Lower lobe of right lung (tissue), 2 donors: ENCODE results near the gene ROBO1. TPM values are rescaled to one million over a fixed set of nuclear protein-coding genes. Genes with fewer than 3 reads are reported as not detected.

ENCODE experiments used
- ATAC-seq, 2 donors: fragments of 200-7000 bp; cut with Tn5 transposase; one replicate each; pipeline ENCODE4 v1.9.1; 2020 to 2022; ENCODE audit warnings: mild to moderate bottlenecking in 2 of 2, moderate library complexity in 2 of 2
- DNase-seq: peaks from one replicate; pipeline ENCODE4 v3.0.0-alpha.2; 2020
- H3K27ac ChIP-seq: fragments of 200-600 bp; one replicate; pipeline ENCODE4 v1.8.0; 2022
- H3K27me3 ChIP-seq: fragments of 200-600 bp; one replicate; pipeline ENCODE4 v1.8.0; 2022; ENCODE audit warnings: low read depth
- H3K36me3 ChIP-seq: fragments of 200-600 bp; one replicate; pipeline ENCODE4 v1.8.0; 2022; ENCODE audit warnings: mild to moderate bottlenecking
- H3K4me1 ChIP-seq: fragments of 200-600 bp; one replicate; pipeline ENCODE4 v1.8.0; 2022
- H3K4me3 ChIP-seq: fragments of 200-600 bp; one replicate; pipeline ENCODE4 v1.8.0; 2022; ENCODE audit warnings: mild to moderate bottlenecking
- H3K9me3 ChIP-seq: fragments of 200-600 bp; one replicate; pipeline ENCODE4 v1.8.0; 2022
- intact Hi-C: fragments of 100-400 bp; cut with DNase I; formaldehyde crosslinking; loops from one replicate; pipeline ENCODE4 v1.11.0; 2022
- total RNA-seq: library from RNA; stranded (reverse); fragmentation: NEBNext Ultra II Directional; extraction: Animal tissue kit (Norgen Biotek cat#: 25700); gene quantifications from one replicate; pipeline ENCODE4 v1.2.1, GENCODE V29; 2021
- TF ChIP-seq, protein P1 (sequence below): fragments of 200-600 bp; IDR thresholded peaks from one replicate; pipeline ENCODE4 v1.8.0; 2022; ENCODE audit warnings: antibody characterized with exemption, mild to moderate bottlenecking
- donor health status: DM: no; HTN: yes; CAD: no; lungs with severe emphysema.

The ROBO1 gene
- total RNA-seq, 1 donor from 2014 or later = 14.8 TPM

- Histone ChIP-seq H3K27ac (no peak overlapping the region), H3K9me3 (no peaks in the 10 kb centered on the region), H3K27me3 (no peaks in the 10 kb centered on the region), H3K4me1 (no peaks in the 10 kb centered on the region), H3K36me3 (no peaks in the 10 kb centered on the region), H3K4me3 (no peak overlapping the region)
- DNase-seq = no peak
- intact Hi-C loops = no loop called here
- no peak for ATAC-seq
- TF ChIP-seq, protein P1, sequence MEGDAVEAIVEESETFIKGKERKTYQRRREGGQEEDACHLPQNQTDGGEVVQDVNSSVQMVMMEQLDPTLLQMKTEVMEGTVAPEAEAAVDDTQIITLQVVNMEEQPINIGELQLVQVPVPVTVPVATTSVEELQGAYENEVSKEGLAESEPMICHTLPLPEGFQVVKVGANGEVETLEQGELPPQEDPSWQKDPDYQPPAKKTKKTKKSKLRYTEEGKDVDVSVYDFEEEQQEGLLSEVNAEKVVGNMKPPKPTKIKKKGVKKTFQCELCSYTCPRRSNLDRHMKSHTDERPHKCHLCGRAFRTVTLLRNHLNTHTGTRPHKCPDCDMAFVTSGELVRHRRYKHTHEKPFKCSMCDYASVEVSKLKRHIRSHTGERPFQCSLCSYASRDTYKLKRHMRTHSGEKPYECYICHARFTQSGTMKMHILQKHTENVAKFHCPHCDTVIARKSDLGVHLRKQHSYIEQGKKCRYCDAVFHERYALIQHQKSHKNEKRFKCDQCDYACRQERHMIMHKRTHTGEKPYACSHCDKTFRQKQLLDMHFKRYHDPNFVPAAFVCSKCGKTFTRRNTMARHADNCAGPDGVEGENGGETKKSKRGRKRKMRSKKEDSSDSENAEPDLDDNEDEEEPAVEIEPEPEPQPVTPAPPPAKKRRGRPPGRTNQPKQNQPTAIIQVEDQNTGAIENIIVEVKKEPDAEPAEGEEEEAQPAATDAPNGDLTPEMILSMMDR = no peak
Observed at GRCh38 chr3:78794431-78794830, 973.4 kb downstream of the ROBO1 start.

DNA sequence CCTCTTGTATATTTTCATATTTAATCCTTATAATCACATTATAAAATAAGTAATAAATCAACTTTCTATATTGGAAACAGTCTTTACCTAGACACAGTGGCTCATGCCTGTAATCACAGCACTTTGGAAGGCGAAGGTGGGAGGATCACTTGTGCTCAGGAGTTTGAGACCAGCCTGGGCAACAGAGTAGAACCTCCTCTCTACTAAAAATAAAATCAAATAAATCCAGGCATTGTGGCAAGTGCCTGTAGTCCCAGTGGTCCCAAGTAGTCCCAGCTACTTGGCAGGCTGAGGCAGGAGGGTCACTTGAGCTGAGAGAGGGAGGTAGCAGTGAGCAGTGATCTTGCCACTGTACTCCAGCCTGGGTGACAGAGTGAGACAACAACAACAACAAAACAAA lies 975.1 kb downstream of the ROBO1 start:
- TF ChIP-seq, protein P1 = no peak
- Histone ChIP-seq H3K4me3 (no peak overlapping the region), H3K27me3 (no peaks in the 10 kb centered on the region), H3K9me3 (no peaks in the 10 kb centered on the region), H3K27ac (no peak overlapping the region), H3K4me1 (no peaks in the 10 kb centered on the region), H3K36me3 (no peaks in the 10 kb centered on the region)
- DNase-seq (no peak), ATAC-seq (no peak)
- intact Hi-C loops = no loop called here

DNA sequence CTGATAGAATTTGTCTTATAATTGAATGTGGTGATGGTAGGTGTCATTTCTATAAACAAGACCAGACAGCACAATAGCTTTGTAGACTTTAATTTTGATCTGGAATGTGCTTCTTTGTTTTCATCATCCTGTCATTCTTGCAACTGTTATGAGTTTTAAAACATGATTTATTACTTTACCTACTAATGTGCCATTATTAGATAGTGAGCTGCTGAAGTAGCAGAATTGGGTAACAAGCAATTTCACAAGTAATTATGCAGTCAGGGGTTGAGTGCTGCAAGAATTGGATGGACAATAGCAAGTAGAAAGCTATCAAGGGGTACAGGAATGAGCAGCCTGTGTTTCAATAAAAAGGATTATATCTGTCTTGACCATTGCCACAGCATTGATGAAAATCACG lies 975.6 kb downstream of the ROBO1 start:
- TF ChIP-seq, protein P1 = no peak
- no peaks in the 10 kb centered on the region for H3K36me3 ChIP-seq
- no peaks in the 10 kb centered on the region for H3K9me3 ChIP-seq
- intact Hi-C loops = no loop called here
- H3K4me3 ChIP-seq = no peak overlapping the region
- no peak overlapping the region for H3K27ac ChIP-seq
- H3K27me3 ChIP-seq = no peaks in the 10 kb centered on the region
- ATAC-seq (no peak), DNase-seq (no peak)
- no peaks in the 10 kb centered on the region for H3K4me1 ChIP-seq

DNA sequence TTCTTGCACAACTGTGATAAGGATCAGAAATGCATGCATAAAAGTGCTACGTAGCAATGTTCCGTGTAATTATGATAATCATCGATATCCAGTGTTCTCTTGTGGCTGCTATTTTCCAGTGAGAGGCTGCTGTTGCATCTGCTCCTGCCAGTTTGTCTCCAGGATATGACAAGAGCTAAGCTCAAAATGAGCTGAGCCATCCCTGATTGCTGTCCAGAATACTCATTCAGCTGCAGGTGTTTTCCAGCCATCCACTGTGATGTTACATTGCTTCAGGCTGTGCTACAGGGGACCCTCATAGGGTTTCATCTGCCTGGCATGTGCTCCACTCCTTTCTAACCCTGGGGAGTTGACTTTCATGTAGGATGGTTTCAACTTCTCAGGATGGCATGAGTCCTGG lies 976.0 kb downstream of the ROBO1 start:
- Histone ChIP-seq H3K27me3 (no peaks in the 10 kb centered on the region), H3K4me3 (no peak overlapping the region), H3K4me1 (no peaks in the 10 kb centered on the region), H3K36me3 (no peaks in the 10 kb centered on the region), H3K9me3 (no peaks in the 10 kb centered on the region), H3K27ac (no peak overlapping the region)
- TF ChIP-seq, protein P1 = no peak
- no peak for ATAC-seq
- intact Hi-C loops = no loop called here
- DNase-seq = no peak

- ATAC-seq (no peak), DNase-seq (no peak)
- TF ChIP-seq, protein P1 = no peak
- Histone ChIP-seq H3K36me3 (no peaks in the 10 kb centered on the region), H3K27me3 (no peaks in the 10 kb centered on the region), H3K4me1 (no peaks in the 10 kb centered on the region), H3K9me3 (no peaks in the 10 kb centered on the region), H3K27ac (no peak overlapping the region), H3K4me3 (no peak overlapping the region)
- intact Hi-C loops = no loop called here
Observed at GRCh38 chr3:78788839-78789238, 979.0 kb downstream of the ROBO1 start.

GRCh38 chr3:78785004-78785403 lies 982.8 kb downstream of the ROBO1 start:
- Histone ChIP-seq H3K4me1 (no peaks in the 10 kb centered on the region), H3K36me3 (no peaks in the 10 kb centered on the region), H3K27ac (no peak overlapping the region), H3K4me3 (no peak overlapping the region), H3K27me3 (no peaks in the 10 kb centered on the region), H3K9me3 (no peaks in the 10 kb centered on the region)
- TF ChIP-seq, protein P1 = no peak
- intact Hi-C loops = no loop called here
- DNase-seq = no peak
- no peak for ATAC-seq
